ENCODE results near the gene C4orf50.

The C4orf50 gene

GRCh38 chr4:5962416-5962815 is 55.8 kb downstream of the C4orf50 start:
- TF ChIP-seq CTCF (conservative IDR thresholded peaks at IDR 0.05; ENCODE audit: low read length) (no peak), EZH2phosphoT487 (IDR thresholded peaks at IDR 0.05; ENCODE audit: borderline replicate concordance) (no peak)
- Histone ChIP-seq H3K4me1 (ENCODE audit: insufficient read depth, low read length, poor library complexity, severe bottlenecking) (no peaks in the 10 kb centered on the region), H3K9me3 (ENCODE audit: insufficient read depth, low read depth, low read length) (no peaks in the 10 kb centered on the region), H4K20me1 (ENCODE audit: insufficient read depth, low read length, poor library complexity, severe bottlenecking) (no peaks in the 10 kb centered on the region), H3K36me3 (ENCODE audit: insufficient read depth, low read length) (no peaks in the 10 kb centered on the region), H3K79me2 (ENCODE audit: insufficient read depth, low read length) (no peaks in the 10 kb centered on the region), H3K9me2 (replicated peaks; ENCODE audit: low read depth, low read length) (no peaks in the 10 kb centered on the region), H2AFZ (ENCODE audit: low read length) (no peak overlapping the region), H3K9ac (ENCODE audit: low read depth, low read length, poor library complexity, severe bottlenecking) (no peak overlapping the region), H3K27me3 (ENCODE audit: insufficient read depth, low read length, poor library complexity, severe bottlenecking) (no peaks in the 10 kb centered on the region), H3F3A (ENCODE audit: low read depth) (no peaks in the 10 kb centered on the region), H3K4me2 (ENCODE audit: low read depth, low read length, poor library complexity, severe bottlenecking) (no peak overlapping the region), H3K4me3 (ENCODE audit: low read length, poor library complexity, severe bottlenecking) (no peak overlapping the region)

DNA sequence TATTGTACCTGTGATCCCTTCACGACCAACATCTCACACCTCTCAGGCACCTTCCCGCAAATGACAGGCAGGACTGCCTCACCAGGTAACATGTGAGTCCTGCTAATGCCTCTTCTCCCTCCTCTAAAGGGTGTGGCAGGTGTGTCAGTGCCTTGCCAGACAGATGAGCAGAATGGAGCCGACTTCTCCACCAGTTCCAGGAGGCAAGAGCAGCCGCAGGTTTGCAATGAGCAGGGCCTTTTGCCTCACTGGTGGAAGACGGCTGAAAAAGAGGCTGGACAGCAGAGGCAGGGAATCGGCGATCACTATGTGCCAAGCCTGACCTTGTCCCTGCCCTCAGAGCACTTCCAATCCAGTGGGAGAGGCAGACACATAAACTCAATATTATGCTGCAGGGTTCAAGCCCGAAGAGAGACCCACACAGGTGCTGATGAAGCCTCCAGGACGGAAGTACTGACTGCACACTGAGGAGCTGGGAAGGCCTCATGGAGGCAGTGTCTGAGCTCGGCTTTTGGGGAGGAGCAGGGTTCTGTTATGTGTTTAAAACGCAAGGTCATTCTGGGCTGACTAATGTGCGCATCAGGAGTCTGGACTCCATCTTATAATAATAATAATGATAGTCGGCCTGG is 57.9 kb downstream of the C4orf50 start:
- Histone ChIP-seq H3K4me2 (ENCODE audit: low read depth, low read length, poor library complexity, severe bottlenecking) (no peak overlapping the region), H2AFZ (ENCODE audit: low read length) (no peak overlapping the region), H3K27me3 (ENCODE audit: insufficient read depth, low read length, poor library complexity, severe bottlenecking) (no peaks in the 10 kb centered on the region), H3K79me2 (ENCODE audit: insufficient read depth, low read length) (no peaks in the 10 kb centered on the region), H3K9ac (ENCODE audit: low read depth, low read length, poor library complexity, severe bottlenecking) (no peak overlapping the region), H3K9me3 (ENCODE audit: insufficient read depth, low read depth, low read length) (no peaks in the 10 kb centered on the region), H3K4me1 (ENCODE audit: insufficient read depth, low read length, poor library complexity, severe bottlenecking) (no peaks in the 10 kb centered on the region), H3F3A (ENCODE audit: low read depth) (no peaks in the 10 kb centered on the region), H3K4me3 (ENCODE audit: low read length, poor library complexity, severe bottlenecking) (no peak overlapping the region), H3K9me2 (replicated peaks; ENCODE audit: low read depth, low read length) (no peaks in the 10 kb centered on the region), H4K20me1 (ENCODE audit: insufficient read depth, low read length, poor library complexity, severe bottlenecking) (no peaks in the 10 kb centered on the region), H3K36me3 (ENCODE audit: insufficient read depth, low read length) (no peaks in the 10 kb centered on the region)
- TF ChIP-seq EZH2phosphoT487 (IDR thresholded peaks at IDR 0.05; ENCODE audit: borderline replicate concordance) (no peak), CTCF (conservative IDR thresholded peaks at IDR 0.05; ENCODE audit: low read length) (no peak)

DNA sequence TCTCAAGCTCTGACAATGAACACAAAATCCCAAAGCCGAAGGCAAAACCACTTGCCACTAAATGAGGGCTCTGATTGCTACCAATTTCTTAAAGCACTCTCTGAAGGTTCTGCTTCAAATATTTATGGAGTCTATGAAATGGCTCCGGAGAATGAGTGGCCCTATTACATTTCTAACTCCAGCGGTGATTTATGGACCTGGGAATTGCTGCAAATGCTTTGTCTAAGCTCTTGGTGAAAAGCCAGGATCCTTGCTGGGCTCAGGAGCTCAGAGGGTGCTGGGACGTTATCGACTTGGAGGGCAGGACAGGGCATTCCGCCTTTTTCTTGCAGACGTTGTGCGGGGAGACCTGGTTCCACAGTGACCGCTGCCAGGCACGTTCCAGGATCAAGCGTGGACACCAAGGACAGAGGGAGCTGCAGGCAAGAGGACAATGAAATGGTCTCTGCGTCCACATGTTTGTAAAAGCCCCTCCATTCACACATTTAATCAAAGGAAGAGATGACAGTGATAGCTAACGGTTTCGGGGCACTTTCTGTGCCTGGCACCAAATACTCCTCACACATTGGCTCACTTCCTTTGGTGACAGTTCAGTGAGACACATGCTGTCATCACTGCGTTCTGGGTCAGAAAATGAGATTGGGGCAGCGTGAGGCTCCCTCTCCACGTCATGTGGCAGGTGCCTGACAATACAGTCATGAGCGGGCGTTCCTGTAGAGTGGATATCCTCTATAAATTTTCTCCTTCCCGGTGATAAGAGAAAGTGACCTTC is 58.8 kb downstream of the C4orf50 start:
- no peak overlapping the region for H3K9ac ChIP-seq (ENCODE audit: low read depth, low read length, poor library complexity, severe bottlenecking)
- H3K27me3 ChIP-seq (ENCODE audit: insufficient read depth, low read length, poor library complexity, severe bottlenecking) = no peaks in the 10 kb centered on the region
- no peaks in the 10 kb centered on the region for H4K20me1 ChIP-seq (ENCODE audit: insufficient read depth, low read length, poor library complexity, severe bottlenecking)
- TF ChIP-seq EZH2phosphoT487 (IDR thresholded peaks at IDR 0.05; ENCODE audit: borderline replicate concordance) (no peak), CTCF (conservative IDR thresholded peaks at IDR 0.05; ENCODE audit: low read length) (no peak)
- no peak overlapping the region for H3K4me3 ChIP-seq (ENCODE audit: low read length, poor library complexity, severe bottlenecking)
- H3K9me3 ChIP-seq (ENCODE audit: insufficient read depth, low read depth, low read length) = no peaks in the 10 kb centered on the region
- H3K4me1 ChIP-seq (ENCODE audit: insufficient read depth, low read length, poor library complexity, severe bottlenecking) = no peaks in the 10 kb centered on the region
- H3K79me2 ChIP-seq (ENCODE audit: insufficient read depth, low read length) = no peaks in the 10 kb centered on the region
- no peaks in the 10 kb centered on the region for H3K36me3 ChIP-seq (ENCODE audit: insufficient read depth, low read length)
- H3K9me2 ChIP-seq (replicated peaks; ENCODE audit: low read depth, low read length) = no peaks in the 10 kb centered on the region
- H2AFZ ChIP-seq (ENCODE audit: low read length) = no peak overlapping the region
- H3K4me2 ChIP-seq (ENCODE audit: low read depth, low read length, poor library complexity, severe bottlenecking) = no peak overlapping the region
- no peaks in the 10 kb centered on the region for H3F3A ChIP-seq (ENCODE audit: low read depth)

All from Loucy (cell line).